CD4-positive, alpha-beta T cell treated with Interleukin-6 for 4 hours (primary cell): Measurements from ENCODE around the gene QSOX2.
"Not testable (repeated sequence)": the region's sequence is repeated elsewhere in the genome, so short reads cannot be mapped to it uniquely, and the experiment has no call there.

ENCODE experiments used
- DNase-seq: peaks from one replicate; pipeline ENCODE4 v3.0.0-alpha.2; 2020; ENCODE audit warnings: mixed read lengths

QSOX2 gene

DNA sequence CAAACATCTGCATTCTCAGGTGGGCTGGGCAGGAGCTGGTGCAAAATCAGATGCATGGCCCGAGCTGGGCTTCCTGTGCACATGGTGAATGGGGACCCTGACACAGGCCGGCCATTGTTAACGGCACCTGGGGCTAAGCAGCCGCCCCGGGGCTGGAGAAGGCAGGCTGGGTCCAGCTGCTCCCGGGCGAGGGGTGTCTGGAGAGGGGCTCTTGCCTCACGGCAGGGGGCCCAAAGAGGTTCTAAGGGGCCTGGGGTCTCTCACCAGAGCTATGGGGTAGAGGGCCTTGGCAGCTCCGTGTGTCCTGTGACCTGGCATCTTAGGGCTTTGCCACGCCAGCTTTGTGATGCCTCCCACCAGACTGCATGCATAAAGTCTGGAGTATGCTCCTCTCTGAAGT, 5.1 kb upstream of the QSOX2 start:
- no peak for DNase-seq

DNA sequence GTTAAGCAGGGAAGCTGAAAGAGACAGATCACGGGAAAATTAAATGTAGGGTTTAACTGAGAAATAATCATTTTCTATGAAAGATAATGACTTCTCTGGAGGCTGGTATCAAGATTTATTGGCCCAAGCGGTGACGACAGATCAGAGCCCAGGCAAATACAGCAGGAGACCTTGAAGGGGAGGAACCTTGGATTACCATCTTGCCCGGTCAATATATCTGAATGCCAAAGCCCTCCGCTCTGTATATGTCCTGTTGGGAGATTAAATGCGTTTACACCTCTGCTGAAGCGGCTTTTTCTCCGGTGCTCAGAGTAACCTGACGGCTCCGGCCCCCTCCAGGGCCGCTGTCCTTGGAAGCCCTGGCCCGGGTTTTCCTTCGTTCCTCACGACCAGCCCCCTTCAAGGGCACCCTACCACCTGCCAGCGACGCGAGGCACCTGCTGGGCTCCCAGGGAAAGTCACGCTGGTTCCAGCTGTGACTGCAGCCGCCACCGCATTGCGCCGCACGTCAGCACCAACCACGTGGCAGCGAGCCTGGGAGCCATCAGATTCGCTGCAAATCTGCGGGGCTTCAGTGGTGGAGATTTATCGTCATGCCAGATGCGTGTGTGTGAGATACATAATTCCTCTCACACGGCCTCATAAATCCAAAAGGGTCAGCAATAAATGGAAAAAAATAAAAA, 4.4 kb upstream of the QSOX2 start:
- DNase-seq, result no peak

DNA sequence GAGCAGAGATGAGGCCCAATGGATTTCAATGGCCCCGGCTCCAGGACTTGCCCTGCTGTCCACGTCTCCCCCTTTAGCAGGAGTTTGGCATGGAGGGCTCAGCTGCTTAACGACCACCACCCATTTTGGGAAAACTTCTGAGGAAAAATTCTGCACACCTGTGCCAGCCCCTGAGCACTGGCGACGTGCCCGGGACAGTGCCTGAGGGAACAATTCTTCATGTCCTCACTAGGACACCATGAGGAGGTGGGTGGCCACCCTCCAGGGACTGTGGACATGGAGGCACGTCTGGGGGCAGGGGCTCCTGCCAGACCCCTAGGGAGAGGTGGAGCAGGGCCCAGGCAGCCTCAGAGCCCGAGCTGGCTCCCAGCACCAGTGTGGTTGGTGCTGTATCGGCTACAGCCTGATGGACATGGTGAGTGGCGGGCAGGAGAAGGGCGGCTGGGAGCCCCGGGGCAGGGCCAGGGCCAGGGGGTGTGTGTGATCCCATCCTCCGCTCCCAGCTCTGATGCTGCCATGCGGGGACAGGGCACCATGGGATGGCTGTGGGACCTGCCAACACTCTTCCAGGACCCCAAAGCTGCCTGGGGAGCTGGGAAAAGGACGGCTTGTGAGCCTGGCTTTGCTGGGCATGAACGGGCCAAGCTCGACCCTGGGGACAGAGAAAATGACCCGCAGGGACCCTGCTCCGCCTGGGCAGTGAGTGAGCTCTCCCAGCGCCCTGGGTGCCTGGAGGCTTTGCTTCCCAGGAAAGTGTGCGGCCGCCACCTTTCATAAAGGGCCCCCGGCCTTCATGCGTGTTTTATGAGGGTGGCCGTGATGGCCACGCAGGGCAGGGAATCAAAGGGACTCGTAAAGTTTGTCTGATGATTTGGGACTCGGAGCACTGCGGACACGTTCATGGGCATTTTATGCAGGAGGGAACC, 3.6 kb upstream of the QSOX2 start:
- no peak for DNase-seq

DNA sequence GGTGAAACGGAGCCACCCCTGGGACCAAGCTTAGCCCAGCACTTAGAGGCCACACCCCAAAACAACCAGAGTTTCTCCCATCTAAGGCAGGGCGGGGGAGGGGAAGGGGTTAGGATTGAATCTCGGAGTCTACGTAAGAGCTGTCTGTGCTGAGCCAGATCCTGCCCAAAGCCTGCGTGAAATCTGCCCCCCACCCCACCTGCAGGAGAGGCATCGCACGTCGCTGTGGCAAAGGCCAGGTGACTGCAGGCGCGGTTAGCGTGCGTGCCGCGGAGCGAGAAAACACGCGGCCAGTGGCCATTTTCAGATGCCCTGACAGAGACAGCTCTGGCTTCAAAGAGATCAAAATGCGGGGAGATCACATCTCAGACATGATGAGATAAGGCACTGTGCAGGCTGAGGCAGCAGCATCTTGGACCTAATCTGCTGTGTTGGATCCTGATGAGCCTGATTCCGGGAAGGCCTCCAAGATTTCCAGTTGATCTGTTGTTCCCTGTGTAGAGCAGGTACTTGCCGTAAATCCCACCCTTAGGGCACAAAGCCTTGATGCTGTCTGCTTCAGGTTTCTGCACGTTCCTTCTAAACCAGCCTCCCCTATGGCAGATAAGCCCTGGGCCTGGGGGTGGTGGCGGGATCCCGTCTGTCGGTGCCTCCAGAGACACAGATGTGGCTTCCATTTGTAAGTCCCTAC, 2.5 kb upstream of the QSOX2 start:
- no peak for DNase-seq

DNA sequence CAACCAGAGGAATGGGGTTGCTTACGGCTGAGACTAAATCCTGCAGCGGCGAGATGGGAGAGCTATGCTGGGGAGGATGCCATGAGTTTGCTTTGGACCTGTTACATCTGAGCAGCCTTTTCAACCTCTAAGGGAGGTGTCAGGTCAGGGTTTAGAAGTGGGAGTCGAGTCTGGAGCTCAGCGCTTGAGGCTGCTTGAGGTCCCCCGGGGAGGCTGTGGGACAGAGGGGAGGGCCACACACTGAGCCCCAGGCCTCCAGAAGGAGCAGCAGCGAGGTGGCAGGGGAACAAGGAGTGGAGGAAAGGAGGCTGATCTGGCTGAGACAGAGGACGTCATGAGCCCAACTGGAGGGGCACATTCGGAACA, 1.9 kb upstream of the QSOX2 start:
- no peak for DNase-seq

DNA sequence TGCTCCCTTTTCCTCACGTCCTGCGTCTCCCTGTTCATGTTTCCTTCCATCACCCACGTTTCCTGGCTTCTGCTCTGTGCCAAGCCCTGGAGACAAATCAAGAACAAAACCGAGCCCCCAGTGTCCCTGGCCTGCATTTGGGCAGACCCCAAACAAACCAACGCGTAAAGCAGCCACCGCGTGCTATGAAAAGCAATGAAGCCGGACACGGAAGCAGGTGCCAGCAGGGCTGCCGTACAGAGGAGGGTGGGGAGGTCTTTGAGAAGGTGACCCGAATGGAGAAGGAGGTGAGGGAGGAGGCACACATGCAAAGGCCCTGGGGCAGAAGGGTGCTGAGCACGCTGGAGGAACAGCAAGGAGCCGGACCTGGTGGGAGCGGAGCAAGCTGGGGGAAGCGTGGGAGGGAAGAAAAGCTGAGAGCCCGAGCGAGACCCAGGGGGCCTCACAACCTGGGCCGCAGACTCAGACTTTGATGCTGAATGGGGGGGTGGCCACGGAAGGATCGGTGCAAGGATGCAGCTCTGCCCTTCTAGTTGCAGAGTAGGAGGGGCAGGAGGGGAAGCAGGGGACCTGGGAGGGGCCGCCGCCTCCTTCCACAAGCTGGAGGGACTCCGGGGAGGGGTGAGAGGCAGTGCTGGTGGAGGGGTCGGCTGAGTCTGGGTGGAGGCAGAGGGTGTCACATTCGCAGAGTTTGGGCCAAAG, 1.4 kb upstream of the QSOX2 start:
- DNase-seq, result no peak

DNA sequence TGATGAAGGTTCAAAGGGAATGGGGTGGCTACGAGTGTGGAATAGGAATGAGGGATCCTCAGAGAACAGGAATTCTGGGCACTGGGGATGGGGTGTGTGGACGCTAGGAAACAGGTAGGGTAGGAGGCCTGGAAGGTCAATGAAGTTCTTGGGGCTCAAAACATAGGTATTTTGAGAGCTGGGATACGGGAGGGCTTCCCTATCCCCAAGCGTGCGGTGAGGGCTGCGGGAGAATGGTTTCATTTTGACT, 718 bp downstream of the QSOX2 start:
- DNase-seq, result no peak

DNA sequence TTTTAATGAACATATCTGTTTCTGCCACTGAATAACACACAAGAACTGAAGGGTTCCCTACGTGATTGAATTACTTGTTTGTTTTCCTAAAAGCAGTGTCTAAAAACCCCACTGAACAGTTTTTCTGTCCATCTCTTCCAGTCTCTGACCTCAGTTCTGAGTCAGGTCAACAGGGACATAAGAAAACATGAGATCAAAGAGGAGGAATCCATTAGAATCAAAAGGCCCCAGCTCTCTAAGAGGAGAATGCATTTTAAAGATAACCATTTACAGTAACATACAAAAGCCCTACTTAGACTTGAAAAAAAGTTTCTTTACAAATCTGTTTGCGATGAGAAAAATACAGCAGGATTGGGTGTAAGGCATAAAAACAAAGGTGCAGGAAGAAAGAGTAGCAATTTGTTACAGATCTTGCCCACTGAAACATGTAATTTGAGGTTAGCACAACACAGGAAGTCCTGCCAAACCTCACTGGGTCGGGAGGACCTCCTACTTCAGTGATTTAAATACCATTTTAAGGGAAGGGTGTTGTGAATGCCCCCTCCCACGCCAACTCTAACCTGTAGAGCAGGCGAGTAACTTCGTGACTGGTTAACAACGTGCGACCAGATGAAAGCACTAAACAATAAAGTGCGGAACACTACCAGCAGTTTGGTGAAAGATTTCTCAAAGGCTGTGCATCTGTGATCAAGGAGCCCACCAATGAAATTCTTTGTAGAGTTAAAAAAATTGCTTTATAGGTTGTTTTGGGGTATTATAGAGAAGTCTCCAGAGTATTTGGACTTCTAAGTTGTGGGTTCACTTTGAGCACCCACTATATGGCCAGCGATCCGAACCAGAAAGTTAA, 1.3 kb downstream of the QSOX2 start:
- DNase-seq, result peak; percentile 35

DNA sequence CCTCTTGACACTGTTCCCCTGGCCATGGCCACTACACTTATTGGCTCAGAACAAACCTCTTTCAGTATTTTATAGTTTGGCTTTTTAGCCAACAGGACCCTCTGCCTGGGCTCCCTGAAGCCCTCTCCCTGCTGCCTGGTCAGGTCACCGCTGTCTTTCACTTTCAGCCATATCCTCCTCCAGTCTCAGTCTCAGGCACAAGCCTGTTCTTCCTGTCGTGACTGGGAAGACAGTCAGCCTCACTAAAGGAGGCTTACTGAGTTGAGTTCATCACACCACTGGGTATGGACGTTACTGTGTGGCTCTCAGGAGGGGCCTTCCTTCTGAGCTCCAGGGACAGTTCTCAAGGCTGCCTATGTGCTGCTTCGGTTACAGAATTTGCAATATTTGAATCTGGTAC, 2.0 kb downstream of the QSOX2 start:
- DNase-seq, result no peak

DNA sequence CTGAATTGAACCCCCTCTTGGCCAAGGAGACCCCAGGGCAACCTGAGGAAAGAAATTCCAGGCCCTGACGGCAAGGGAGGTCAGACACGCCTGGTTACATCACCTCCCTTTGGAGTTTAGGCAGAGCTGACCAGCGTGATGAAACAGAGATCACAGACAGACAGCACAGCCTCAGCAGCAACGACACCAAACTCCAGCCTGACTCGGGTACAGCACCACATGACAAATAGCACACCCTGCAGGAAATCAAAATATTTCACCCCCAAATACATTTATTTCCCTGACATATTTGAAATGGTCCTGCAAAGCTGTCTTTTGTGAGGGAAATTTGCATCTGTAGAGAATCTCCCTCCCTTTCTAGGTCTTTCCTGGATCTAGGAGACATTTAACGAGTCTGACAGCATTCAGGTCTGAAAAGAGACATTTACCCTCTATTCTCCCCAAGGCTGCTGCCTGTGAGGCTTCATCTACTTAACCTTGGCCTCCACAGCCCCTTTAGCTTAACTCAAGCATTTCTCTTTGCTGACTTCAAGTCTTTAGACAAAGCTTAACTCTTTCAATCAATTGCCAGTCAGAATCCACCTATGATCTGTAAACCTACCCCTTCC, 2.6 kb downstream of the QSOX2 start:
- no peak for DNase-seq

DNA sequence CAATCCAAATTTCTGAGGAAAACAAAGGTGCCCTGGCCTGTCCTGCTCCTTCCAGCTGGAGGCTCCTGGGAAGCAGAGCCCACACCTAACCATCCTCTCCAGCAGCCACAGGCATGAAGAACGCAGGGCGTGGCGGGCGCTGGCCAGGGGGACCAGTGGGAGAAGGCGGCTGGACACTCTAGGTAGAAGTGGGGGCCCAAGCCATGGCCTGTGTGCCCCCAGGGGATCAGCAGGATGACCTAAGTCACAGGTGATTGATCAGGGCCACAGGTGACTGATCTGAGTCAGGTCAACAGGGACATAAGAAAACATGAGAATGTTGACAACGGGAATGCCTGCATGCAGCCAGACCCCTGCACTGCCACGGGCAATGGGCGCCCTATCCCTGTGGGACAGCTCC, 3.4 kb downstream of the QSOX2 start:
- DNase-seq, result no peak

DNA sequence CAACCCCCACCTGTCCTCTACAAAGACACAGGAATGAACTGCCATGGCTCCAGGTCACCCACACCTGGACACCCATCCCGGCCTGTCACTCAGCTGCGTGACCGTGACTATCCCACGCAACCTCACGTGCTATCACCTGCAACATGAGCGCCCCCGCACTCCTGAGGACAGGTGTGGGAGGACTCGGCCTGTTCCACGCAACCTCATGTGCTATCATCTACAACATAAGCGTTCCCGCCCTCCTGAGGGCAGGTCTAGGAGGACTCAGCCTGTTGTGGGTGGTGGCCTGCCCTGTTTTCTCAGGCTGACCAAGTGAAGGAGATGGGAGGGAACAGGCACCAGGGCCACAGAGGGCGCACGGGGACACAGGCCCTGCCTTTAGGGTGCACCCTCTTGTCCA, 4.1 kb downstream of the QSOX2 start:
- no peak for DNase-seq

DNA sequence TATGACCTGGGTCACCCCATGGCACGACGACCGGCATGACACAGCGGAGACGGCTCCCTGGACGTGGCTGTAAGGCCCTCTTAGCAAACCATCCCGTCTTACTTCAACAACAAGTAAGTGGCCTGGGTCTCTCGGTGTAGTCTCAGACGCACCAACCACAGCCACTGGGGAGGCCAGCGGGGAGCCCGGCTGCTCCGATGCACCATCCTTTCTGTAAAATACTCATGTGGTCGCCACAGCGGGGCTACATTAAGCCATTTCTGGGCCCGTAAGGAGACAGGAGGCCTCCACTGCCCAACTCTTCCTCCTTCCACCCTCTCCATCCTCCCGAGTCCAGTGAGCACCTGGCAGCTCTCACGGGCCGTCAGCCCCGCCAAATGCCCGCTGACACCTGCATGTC, 4.7 kb downstream of the QSOX2 start:
- DNase-seq, result no peak

DNA sequence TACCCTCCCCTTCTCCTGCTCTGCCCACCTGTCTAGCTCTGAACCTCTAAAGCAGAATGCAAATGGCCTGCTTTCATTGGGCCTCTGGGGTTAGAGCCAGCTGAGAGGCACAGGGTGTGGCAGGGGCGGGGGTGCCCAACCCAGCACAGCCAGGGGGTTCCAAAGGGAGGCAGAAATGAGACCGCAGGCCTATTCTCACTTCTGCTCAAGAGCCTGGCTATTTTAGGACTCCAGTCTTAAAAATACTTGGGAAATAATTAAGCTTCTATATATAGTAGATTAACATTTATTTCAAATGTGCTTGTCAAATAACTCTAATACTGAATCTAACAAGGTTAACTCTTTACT, 5.7 kb downstream of the QSOX2 start:
- no peak for DNase-seq

DNA sequence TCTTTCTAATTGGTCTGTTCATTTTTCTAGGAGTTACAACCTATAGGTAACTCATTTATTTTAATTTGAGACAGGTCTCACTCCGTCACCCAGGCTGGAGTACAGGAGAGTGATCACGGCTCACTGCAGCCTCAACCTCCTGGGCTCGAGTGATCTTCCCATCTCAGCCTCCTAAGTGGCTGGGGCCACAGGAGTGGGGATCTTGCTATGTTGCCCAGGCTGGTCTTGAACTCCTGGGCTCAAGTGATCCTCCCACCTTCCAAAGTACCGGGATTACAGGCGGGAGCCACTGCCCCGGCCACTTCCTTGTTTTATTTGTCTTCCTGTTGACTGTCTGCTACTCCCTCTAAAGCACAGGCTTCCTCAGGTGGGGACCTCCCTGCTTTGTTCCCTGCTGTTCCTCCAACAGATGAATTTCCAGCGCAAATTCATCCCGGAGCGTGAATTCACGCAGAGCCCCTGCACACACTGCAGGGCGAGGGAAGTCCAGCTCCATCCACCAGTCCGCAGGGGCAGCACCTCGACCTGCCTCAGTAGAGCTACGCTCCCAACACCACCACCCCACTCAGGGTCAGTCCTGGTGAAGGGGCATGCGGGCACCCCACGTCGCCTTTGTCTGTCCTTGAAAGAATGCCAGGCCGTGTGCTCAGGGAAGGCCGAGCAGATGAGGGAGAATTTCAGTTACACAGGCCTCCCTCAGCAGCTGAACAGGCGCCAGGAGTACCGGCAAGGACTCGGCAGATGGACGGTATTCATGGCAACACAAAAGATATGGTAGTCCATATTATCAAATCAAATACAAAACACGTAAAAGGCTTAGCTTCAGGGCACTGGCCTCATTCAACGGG, 6.3 kb downstream of the QSOX2 start:
- no peak for DNase-seq

DNA sequence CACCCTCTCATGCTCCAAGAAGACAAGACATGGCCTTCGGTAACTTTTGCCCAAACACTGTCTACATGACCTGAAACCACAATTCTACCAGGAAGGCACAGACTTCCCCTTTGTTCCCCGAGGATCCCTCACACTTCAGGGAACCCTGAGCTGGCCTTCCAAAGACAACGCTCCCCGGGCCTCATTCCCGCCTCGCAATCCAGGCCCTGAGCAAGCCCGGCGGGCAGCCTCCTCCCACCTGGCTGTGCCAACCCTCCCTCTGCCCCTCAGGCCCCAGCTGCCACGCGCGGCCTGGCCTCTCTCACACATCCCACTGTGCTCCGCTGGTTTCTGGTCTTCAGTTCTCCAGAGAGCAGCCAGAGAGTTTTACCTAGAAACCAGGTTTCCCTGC, 7.3 kb downstream of the QSOX2 start:
- DNase-seq, result no peak

DNA sequence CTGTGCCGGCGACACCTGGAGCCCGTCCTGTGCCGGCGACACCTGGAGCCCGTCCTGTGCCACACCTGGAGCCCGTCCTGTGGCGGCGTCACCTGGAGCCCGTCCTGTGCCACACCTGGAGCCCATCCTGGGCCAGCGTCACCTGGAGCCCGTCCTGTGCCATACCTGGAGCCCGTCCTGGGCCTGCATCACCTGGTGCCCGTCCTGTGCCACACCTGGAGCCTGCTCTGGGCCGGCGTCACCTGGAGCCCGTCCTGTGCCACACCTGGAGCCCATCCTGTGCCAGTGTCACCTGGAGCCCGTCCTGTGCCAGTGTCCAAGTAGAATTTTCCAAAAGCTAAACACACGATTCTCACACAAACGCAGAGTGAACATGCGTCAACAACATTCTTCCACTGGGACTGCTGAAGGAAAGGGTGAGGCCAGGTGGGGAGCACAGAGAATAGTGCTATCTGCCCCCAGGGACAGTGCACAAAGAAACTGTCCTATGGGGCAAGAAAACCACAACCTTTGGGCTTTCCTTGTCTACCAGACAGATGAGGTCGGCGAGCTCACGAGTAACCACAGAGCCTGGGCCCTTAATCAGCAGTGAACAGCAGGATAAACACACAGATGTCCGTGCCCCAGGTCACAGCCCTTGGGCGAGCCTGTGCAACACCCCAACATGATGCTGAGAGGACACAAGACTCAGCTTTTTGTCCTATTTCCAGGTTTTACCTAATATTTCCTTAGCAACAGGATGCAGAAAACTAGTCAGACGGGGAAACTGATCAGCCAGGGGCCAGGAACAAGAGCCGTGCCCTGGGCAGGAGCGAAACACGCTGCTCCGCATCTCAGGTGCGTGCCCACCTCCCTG, 7.9 kb downstream of the QSOX2 start:
- DNase-seq, result no peak

DNA sequence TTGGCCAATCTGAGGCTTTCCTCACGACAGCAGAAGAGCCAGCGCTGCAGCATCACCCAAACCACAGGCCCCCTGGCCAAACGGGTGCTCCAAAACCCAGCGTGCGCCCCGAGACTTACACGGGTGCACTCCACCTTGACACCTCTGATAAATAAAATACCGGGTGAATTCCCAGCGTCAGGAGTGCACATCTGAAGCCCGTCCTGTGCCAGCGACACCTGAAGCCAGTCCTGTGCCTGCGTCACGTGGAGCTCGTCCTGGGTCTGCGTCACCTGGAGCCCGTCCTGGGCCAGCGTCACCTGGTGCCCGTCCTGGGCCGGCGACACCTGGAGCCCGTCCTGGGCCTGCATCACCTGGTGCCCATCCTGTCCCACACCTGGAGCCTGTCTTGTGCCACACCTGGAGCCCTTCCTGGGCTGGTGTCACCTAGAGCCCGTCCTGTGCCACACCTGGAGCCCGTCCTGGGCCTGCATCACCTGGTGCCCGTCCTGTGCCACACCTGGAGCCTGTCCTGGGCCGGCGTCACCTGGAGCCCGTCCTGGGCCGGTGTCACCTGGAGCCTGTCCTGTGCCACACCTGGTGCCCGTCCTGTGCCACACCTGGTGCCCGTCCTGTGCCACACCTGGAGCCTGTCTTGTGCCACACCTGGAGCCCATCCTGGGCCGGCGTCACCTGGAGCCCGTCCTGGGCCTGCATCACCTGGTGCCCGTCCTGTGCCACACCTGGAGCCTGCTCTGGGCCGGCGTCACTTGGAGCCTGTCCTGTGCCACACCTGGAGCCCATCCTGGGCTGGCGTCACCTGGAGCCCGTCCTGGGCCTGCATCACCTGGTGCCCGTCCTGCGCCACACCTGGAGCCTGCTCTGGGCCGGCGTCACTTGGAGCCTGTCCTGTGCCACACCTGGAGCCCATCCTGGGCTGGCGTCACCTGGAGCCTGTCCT, 8.9 kb downstream of the QSOX2 start:
- not testable (repeated sequence) for DNase-seq
